Prostate gland (tissue), 2 donors: ENCODE measurements around the gene SHROOM4. TPM values are rescaled to one million over a fixed set of nuclear protein-coding genes. Genes with fewer than 3 reads are reported as not detected.

Source experiments
- DNase-seq: peaks from one replicate; pipeline ENCODE4 v3.0.0-alpha.2; 2019; ENCODE audit warnings: low spot score
- H3K27ac ChIP-seq, 2 donors: fragments of 200-600 bp; sonication (generic); 2 replicates each; pipeline ENCODE4 v1.5.1; 2017 to 2019
- H3K27me3 ChIP-seq: fragments of 200-600 bp; sonication (generic); replicated peaks from 2 replicates; pipeline ENCODE4 v1.5.1; 2019; ENCODE audit not compliant: insufficient read depth
- H3K36me3 ChIP-seq, 2 donors: fragments of 200-600 bp; sonication (generic); 1 replicate in 1 of 2; 2 replicates in 1 of 2; pipeline versions ENCODE4 v1.5.1 to v1.8.1; 2017 to 2019
- H3K4me1 ChIP-seq: fragments of 200-600 bp; sonication (generic); replicated peaks from 2 replicates; pipeline ENCODE4 v1.5.1; 2019
- H3K4me3 ChIP-seq, 2 donors: fragments of 200-600 bp; sonication (generic); 2 replicates each; pipeline ENCODE4 v1.5.1; 2017 to 2019
- H3K9me3 ChIP-seq: fragments of 200-600 bp; sonication (generic); 2 replicates; pipeline ENCODE4 v1.5.1; 2017
- CTCF ChIP-seq, 4 experiments: fragments of 200-600 bp in 2 of 4; fragments of 450-650 bp in 2 of 4; sonication (generic) in 2 of 4; IDR thresholded peaks; 1 replicate in 3 of 4; 2 replicates in 1 of 4; pipeline ENCODE4 v1.5.1; 2016 to 2019; ENCODE audit warnings: antibody characterized with exemption in 4 of 4, mild to moderate bottlenecking in 2 of 4, moderate library complexity in 2 of 4
- POLR2A ChIP-seq: fragments of 450-650 bp; IDR thresholded peaks from one replicate; pipeline ENCODE4 v1.6.1; 2016; ENCODE audit warnings: antibody characterized with exemption, mild to moderate bottlenecking
- POLR2AphosphoS5 ChIP-seq: sonication (generic); formaldehyde crosslinking; IDR thresholded peaks from one replicate; pipeline ENCODE4 v1.6.1; 2017; ENCODE audit warnings: antibody characterized with exemption
- WGBS: methylation state at CpG from one replicate; pipeline ENCODE4 v1.1.5; 2018; 5-methylcytosine and 5-hydroxymethylcytosine counted together
- intact Hi-C: fragments of 100-400 bp; cut with DNase I; formaldehyde crosslinking; loops from one replicate; pipeline ENCODE4 v1.14.2; 2022
- total RNA-seq, 2 donors: library from RNA; depleted of rRNA; stranded (reverse); fragments of >200 nt; gene quantifications; one replicate each; pipeline ENCODE4 v1.1.0, GENCODE V29; 2016

The SHROOM4 gene, protein sequence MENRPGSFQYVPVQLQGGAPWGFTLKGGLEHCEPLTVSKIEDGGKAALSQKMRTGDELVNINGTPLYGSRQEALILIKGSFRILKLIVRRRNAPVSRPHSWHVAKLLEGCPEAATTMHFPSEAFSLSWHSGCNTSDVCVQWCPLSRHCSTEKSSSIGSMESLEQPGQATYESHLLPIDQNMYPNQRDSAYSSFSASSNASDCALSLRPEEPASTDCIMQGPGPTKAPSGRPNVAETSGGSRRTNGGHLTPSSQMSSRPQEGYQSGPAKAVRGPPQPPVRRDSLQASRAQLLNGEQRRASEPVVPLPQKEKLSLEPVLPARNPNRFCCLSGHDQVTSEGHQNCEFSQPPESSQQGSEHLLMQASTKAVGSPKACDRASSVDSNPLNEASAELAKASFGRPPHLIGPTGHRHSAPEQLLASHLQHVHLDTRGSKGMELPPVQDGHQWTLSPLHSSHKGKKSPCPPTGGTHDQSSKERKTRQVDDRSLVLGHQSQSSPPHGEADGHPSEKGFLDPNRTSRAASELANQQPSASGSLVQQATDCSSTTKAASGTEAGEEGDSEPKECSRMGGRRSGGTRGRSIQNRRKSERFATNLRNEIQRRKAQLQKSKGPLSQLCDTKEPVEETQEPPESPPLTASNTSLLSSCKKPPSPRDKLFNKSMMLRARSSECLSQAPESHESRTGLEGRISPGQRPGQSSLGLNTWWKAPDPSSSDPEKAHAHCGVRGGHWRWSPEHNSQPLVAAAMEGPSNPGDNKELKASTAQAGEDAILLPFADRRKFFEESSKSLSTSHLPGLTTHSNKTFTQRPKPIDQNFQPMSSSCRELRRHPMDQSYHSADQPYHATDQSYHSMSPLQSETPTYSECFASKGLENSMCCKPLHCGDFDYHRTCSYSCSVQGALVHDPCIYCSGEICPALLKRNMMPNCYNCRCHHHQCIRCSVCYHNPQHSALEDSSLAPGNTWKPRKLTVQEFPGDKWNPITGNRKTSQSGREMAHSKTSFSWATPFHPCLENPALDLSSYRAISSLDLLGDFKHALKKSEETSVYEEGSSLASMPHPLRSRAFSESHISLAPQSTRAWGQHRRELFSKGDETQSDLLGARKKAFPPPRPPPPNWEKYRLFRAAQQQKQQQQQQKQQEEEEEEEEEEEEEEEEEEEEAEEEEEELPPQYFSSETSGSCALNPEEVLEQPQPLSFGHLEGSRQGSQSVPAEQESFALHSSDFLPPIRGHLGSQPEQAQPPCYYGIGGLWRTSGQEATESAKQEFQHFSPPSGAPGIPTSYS (N-terminal part only)
- total RNA-seq = 1 to 10 TPM; 6.1 to 7.3 TPM

GRCh38 chrX:50813843-50814661 lies at the start of gene SHROOM4:
TSS of gene SHROOM4 (minus strand) at chrX:50814194. CDS start at chrX:50814018, 176 bp downstream.
- Histone ChIP-seq H3K4me3 (peak within 1 kb of the TSS; percentile 31 to 33), H3K27me3 (no peaks in the 10 kb centered on the region), H3K9me3 (no peaks in the 10 kb centered on the region), H3K36me3 (no peaks in the 10 kb centered on the region), H3K27ac (peak within 1 kb of the TSS; percentile 41 to 53), H3K4me1 (no peaks in the 10 kb centered on the region)
- WGBS = under 1% methylated on average over 44 of the region's 47 CpGs
- intact Hi-C loops = no loop called here
- DNase-seq = peak; percentile 8
- TF ChIP-seq POLR2A (peak; percentile 34), CTCF (IDR thresholded peaks at IDR 0.05) (no peak)

GRCh38 chrX:50863471-50863870 lies 49.5 kb upstream of the SHROOM4 start:
- TF ChIP-seq POLR2AphosphoS5 (no peak), CTCF (IDR thresholded peaks at IDR 0.05) (no peak), POLR2A (no peak)
- Histone ChIP-seq H3K9me3 (no peaks in the 10 kb centered on the region), H3K27me3 (no peaks in the 10 kb centered on the region), H3K4me3 (no peak overlapping the region), H3K4me1 (no peaks in the 10 kb centered on the region), H3K27ac (no peak overlapping the region), H3K36me3 (no peaks in the 10 kb centered on the region)
- no peak for DNase-seq
- 100% methylated on average over 1 of the region's 1 CpG for WGBS
- intact Hi-C loops = no loop called here

DNA sequence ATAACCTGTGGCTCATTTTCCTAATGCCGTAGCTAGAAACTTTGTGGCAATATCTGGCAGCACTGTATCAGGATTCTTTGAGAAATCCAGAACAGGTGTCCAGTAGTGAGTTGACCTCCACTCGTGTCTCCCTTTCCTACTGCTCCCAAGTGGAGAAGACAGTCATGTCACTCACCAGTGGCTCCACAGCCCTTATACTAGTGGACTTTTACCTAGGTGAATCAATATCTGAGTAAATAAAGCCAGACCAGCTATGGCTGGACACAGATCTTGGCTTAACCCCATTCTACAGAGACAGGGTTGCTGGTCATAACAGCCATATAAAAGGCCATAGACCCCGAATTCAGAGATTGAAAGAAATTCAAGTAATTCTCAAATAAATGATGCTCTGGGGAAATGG lies 46.5 kb upstream of the SHROOM4 start:
- intact Hi-C loops = no loop called here
- no peak for DNase-seq

More for the DNA sequence above, 46.5 kb upstream of the SHROOM4 start:
- Histone ChIP-seq H3K27ac (no peak overlapping the region), H3K9me3 (no peaks in the 10 kb centered on the region), H3K4me1 (no peaks in the 10 kb centered on the region), H3K36me3 (no peaks in the 10 kb centered on the region), H3K4me3 (no peak overlapping the region), H3K27me3 (no peaks in the 10 kb centered on the region)
- TF ChIP-seq POLR2AphosphoS5 (no peak), CTCF (IDR thresholded peaks at IDR 0.05) (no peak), POLR2A (no peak)
- 96% methylated on average over 2 of the region's 3 CpGs for WGBS
